Measurements from ENCODE around the gene VPS4B. TPM values are rescaled to one million over a fixed set of nuclear protein-coding genes. Genes with fewer than 3 reads are reported as not detected.

VPS4B gene
- total and polyA plus RNA-seq, 9 donors = 18.6 to 43.4 (median 34.7) TPM

DNA sequence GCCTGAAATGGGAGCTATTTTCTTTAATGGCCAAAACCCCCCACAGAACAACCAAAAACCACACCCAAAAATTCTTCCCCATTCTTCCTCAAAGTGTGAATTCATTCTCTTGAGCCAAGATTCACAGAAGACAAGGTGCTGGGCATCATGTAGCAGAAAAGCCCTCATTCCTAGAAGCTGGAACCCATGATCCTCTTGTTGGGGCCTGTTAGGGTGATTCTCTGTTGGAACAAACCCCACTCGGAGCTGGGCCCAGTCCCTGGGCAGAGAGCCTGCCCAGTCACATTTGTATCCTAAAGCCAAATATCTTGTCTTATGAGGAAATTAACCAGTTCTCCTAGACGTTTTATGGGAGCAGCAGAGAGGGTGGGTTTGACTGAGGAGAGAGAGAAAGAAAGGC, 22.8 kb upstream of the VPS4B start:
- no peaks in the 10 kb centered on the region for H3K9me3 ChIP-seq
- H3K4me1 ChIP-seq (ENCODE audit: insufficient read depth) = no peaks in the 10 kb centered on the region
- H3K27ac ChIP-seq = no peak overlapping the region
- TF ChIP-seq, protein P1, sequence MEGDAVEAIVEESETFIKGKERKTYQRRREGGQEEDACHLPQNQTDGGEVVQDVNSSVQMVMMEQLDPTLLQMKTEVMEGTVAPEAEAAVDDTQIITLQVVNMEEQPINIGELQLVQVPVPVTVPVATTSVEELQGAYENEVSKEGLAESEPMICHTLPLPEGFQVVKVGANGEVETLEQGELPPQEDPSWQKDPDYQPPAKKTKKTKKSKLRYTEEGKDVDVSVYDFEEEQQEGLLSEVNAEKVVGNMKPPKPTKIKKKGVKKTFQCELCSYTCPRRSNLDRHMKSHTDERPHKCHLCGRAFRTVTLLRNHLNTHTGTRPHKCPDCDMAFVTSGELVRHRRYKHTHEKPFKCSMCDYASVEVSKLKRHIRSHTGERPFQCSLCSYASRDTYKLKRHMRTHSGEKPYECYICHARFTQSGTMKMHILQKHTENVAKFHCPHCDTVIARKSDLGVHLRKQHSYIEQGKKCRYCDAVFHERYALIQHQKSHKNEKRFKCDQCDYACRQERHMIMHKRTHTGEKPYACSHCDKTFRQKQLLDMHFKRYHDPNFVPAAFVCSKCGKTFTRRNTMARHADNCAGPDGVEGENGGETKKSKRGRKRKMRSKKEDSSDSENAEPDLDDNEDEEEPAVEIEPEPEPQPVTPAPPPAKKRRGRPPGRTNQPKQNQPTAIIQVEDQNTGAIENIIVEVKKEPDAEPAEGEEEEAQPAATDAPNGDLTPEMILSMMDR (IDR thresholded peaks at IDR 0.05) = no peak
- TF ChIP-seq EP300 (IDR thresholded peaks at IDR 0.05) (no peak), POLR2A (IDR thresholded peaks at IDR 0.05) (no peak)
- H3K27me3 ChIP-seq = no peaks in the 10 kb centered on the region
- DNase-seq = no peak
- no peaks in the 10 kb centered on the region for H3K36me3 ChIP-seq
- H3K4me3 ChIP-seq = no peak overlapping the region
- intact Hi-C loops (cut with DNase I) = loop anchor here in 1 of 4 donors (10.0 kb wide), 1 partner anchor 430 kb away; no protein-coding TSS in a partner anchor
- WGBS, 3 donors = 64 to 67% (median 65%) methylated on average over 2 of the region's 2 CpGs

DNA sequence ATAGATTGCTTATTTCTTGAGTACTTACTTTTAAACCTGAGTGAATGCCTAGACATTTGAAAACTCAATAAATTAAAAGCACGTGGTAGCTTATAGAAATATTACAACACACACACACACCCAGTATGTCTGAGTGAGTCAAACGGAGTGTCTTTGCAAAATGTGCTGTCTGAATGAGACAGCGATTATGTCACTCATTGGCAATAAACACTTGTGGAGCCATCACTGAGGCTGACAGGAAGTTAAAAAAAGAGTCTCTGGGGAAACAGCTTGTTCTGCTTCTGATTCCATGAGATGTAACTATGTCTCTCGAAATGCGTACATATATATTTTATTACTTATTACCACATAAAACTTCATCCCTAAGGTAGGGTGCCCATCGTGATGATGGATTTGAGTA, 22.3 kb upstream of the VPS4B start:
- Histone ChIP-seq H3K27ac (no peak overlapping the region), H3K27me3 (no peaks in the 10 kb centered on the region), H3K9me3 (no peaks in the 10 kb centered on the region), H3K36me3 (no peaks in the 10 kb centered on the region), H3K4me1 (ENCODE audit: insufficient read depth) (no peaks in the 10 kb centered on the region), H3K4me3 (no peak overlapping the region)
- DNase-seq = no peak
- intact Hi-C loops (cut with DNase I) = loop anchor here in 1 of 4 donors (10.0 kb wide), 1 partner anchor 430 kb away; no protein-coding TSS in a partner anchor
- 79 to 89% (median 89%) methylated on average over 6 of the region's 6 CpGs for WGBS, 3 donors
- no peak for TF ChIP-seq EP300 (IDR thresholded peaks at IDR 0.05)

DNA sequence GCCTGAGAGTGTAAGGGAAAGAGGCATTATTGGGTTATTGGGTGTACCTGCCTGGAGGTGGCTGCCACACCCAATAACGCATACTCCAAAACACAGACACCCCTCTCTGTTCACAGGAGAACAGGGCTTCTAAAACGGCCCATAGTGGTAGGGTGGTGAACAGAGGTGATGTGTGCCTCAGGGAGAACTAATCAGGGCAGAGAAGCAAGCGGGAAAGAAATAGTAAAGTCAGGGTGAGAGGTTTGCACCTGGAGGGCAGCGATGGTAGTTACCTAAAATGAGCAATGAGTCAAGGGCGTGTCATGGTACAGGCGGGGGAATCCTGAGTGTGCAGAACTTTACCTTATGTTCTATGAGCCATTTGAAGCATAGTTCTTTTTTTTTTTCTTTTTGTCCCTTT, 21.6 kb upstream of the VPS4B start:
- no peak for TF ChIP-seq EP300 (IDR thresholded peaks at IDR 0.05)
- no peak for TF ChIP-seq POLR2A (IDR thresholded peaks at IDR 0.05)
- TF ChIP-seq, protein P1 (IDR thresholded peaks at IDR 0.05) = no peak
- WGBS, 3 donors = 95 to 96% (median 95%) methylated on average over 6 of the region's 6 CpGs
- Histone ChIP-seq H3K27ac (no peak overlapping the region), H3K36me3 (no peaks in the 10 kb centered on the region), H3K4me3 (no peak overlapping the region), H3K4me1 (ENCODE audit: insufficient read depth) (no peaks in the 10 kb centered on the region), H3K9me3 (no peaks in the 10 kb centered on the region), H3K27me3 (no peaks in the 10 kb centered on the region)
- no peak for DNase-seq
- intact Hi-C loops (cut with DNase I) = loop anchor here in 1 of 4 donors (10.0 kb wide), 1 partner anchor 429 kb away; no protein-coding TSS in a partner anchor

DNA sequence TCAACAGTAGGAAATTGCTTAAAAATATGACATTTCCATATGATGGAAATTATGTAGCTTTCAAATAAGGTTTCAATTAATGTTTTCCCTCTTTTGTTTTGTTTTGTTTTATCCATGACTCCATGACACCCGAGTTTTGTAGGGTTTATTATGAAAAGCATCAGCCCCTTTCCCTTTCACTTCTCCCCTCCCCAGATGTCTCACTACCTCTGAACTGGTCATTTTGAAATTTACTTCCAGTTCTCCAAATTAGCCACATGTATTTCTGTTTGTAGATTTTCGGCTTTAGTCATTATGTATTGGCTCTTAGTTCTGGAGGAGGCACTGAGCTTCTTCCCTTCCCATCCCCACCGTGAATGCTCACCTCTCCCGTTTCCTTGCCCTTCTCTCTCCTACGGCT, 18.6 kb upstream of the VPS4B start:
- TF ChIP-seq EP300 (IDR thresholded peaks at IDR 0.05) = no peak
- H3K4me1 ChIP-seq (ENCODE audit: insufficient read depth) = no peaks in the 10 kb centered on the region
- no peak for DNase-seq
- WGBS, 3 donors = 66 to 75% (median 71%) methylated on average over 5 of the region's 5 CpGs
- H3K36me3 ChIP-seq = no peaks in the 10 kb centered on the region
- no peak overlapping the region for H3K4me3 ChIP-seq
- H3K9me3 ChIP-seq = no peaks in the 10 kb centered on the region
- intact Hi-C loops (cut with DNase I) = loop anchor here in 1 of 4 donors (10.0 kb wide), 1 partner anchor 426 kb away; no protein-coding TSS in a partner anchor
- H3K27ac ChIP-seq = no peak overlapping the region
- H3K27me3 ChIP-seq = no peaks in the 10 kb centered on the region

DNA sequence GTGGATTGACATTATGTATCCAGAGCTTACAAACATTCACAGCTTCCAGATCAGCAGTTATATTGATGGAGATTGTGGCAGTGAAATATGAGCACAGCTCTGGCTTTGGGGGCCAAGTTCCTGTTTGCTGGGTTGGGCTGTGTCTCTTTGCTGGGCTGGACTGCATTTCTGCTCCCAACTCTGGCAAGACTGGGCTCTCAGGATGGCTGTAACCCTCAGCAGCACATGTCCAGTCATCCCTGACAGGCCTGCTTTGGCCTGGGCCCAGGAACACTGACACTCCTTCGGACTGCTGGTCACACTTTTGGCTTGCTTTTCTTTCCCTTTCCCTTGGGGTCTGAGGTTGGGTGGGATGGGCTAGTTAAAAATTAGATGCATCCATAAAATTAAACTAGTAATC, 17.9 kb upstream of the VPS4B start:
- DNase-seq = no peak
- Histone ChIP-seq H3K4me3 (no peak overlapping the region), H3K4me1 (ENCODE audit: insufficient read depth) (no peaks in the 10 kb centered on the region), H3K27ac (no peak overlapping the region), H3K36me3 (no peaks in the 10 kb centered on the region), H3K27me3 (no peaks in the 10 kb centered on the region), H3K9me3 (no peaks in the 10 kb centered on the region)
- no peak for TF ChIP-seq POLR2A (IDR thresholded peaks at IDR 0.05)
- no peak for TF ChIP-seq EP300 (IDR thresholded peaks at IDR 0.05)
- TF ChIP-seq, protein P1 (IDR thresholded peaks at IDR 0.05) = no peak
- intact Hi-C loops (cut with DNase I) = loop anchor here in 1 of 4 donors (10.0 kb wide), 1 partner anchor 425 kb away; no protein-coding TSS in a partner anchor
- WGBS, 3 donors = 5 to 38% (median 21%) methylated on average over 1 of the region's 1 CpG

All from ovary (tissue), 9 donors.